ENCODE data around the gene SYNE1.
"Not testable (repeated sequence)": the region's sequence is repeated elsewhere in the genome, so short reads cannot be mapped to it uniquely, and the experiment has no call there.

The SYNE1 gene

GRCh38 chr6:152490971-152491378, 146.2 kb downstream of the SYNE1 start:
- DNase-seq (ENCODE audit: low read depth in 2 of 2) = not testable (repeated sequence)

GRCh38 chr6:152484806-152485205, 152.4 kb downstream of the SYNE1 start:
- DNase-seq (ENCODE audit: low read depth in 2 of 2) = no peak

GRCh38 chr6:152482289-152482688, 154.9 kb downstream of the SYNE1 start:
- DNase-seq (ENCODE audit: low read depth in 2 of 2) = no peak

GRCh38 chr6:152478377-152479010, 158.7 kb downstream of the SYNE1 start:
- DNase-seq (ENCODE audit: low read depth in 2 of 2) = no peak

DNA sequence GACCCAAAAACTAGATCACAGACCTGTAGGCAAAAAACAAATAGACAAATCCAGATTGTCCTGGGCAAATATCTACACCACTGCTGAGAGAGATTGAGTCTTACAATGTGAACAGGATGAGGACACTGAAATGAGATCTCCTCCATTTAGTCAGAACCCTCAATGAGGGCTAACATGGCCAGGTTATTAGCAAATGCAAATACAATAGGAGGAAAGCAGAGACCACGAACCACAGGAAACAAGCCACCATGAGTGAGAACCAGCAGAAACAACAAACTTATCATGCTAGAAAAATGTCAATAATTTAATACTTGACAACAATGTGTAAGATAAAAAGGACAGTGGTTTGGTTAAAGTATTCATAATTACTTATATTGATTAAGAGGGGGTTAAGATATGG, 162.8 kb downstream of the SYNE1 start:
- DNase-seq (ENCODE audit: low read depth in 2 of 2) = no peak

GRCh38 chr6:152472325-152472724, 164.8 kb downstream of the SYNE1 start:
- no peak for DNase-seq (ENCODE audit: low read depth in 2 of 2)

- no peak for DNase-seq (ENCODE audit: low read depth in 2 of 2)
Measured at GRCh38 chr6:152471456-152472265, 165.5 kb downstream of the SYNE1 start.

DNA sequence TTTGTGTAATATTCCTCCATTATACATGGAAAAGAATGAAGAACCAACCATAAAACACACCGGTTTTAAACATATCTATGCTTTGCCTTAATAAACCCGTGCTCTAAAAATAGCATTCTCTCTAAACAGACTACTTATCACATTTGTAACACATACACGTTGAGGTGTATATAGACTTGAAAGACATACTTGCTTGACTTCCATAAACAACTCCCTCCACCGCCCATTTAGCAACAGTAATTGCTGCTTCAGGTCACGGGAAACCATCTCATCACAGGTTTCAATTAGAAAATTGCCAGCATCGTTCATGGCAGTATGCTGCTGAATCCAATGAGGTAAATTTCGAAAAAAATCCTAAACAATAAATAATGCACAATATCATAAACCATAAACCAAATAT, 174.0 kb downstream of the SYNE1 start:
- no peak for DNase-seq (ENCODE audit: low read depth in 2 of 2)

DNA sequence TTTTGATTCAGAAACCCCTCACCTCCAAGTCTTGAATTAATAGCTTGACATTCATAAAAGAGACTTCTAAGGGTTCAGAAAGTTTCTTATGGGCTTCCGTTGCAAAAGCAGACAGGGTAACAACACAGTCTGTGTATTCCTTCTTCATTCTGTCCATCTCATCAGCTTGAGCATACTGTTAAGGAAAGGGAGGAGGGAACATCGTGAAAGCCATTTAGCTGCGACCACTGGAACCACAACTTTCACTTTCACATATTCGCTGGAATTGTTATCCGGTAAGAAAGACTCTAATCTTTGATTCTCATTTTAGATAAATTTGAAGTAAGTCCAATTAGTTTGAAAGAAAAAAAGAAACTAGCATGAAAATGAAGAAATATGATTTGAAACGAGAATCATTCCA, 174.4 kb downstream of the SYNE1 start:
- no peak for DNase-seq (ENCODE audit: low read depth in 2 of 2)

DNA sequence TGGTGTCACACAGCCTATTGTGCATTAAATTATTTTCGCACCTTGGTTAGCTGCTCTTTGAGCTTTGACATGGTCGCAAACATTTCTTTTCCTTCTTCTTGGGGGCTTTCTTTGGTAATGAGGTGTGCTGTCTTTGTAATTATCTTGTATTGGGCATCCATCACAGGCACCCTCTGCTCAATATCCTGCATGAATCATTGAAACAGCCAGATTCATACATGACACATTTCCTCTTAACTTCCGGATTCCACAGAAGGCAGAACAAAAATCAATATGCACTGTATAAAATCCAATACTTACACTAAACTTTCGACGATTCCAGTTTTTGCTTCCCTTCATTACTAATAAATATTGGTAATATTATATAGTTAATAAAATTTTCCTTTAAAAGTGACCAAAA, 175.6 kb downstream of the SYNE1 start:
- no peak for DNase-seq (ENCODE audit: low read depth in 2 of 2)

- no peak for DNase-seq (ENCODE audit: low read depth in 2 of 2)
Measured at GRCh38 chr6:152458648-152459644, 178.2 kb downstream of the SYNE1 start.

DNA sequence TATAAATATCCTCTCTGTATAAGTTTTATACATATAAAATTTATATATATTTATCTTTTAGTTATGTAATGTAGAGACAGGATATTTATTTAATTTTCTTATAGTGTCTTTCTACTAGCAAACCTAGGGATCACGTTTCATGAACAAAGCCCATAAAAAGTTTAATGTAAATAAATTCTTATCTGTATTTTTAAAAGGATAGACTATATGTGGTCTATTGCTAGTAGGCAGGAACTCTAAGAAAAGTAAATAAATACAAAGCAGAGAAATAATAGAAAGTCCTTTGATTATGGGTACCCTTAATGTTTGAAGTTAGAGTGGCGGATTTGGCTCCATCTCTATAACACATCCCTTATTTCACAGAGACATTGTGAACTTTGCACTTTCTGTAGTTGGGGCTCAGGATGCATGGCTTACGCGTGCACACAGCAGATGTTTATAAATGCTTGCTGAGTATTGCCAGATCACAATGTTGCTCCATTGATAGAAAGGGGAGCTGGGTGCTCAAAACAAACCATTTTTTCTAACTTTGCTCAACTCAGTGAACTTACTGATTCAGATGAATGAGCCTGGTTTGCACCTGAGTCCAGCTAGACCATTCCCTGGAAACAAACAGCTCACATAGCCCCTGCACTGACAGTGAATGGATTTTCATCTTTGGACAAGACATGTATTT, 179.1 kb downstream of the SYNE1 start:
- no peak for DNase-seq (ENCODE audit: low read depth in 2 of 2)

- DNase-seq (ENCODE audit: low read depth in 2 of 2) = no peak
Measured at GRCh38 chr6:152454003-152454402, 183.2 kb downstream of the SYNE1 start.

GRCh38 chr6:152453421-152453820, 183.7 kb downstream of the SYNE1 start:
- DNase-seq (ENCODE audit: low read depth in 2 of 2) = no peak

DNA sequence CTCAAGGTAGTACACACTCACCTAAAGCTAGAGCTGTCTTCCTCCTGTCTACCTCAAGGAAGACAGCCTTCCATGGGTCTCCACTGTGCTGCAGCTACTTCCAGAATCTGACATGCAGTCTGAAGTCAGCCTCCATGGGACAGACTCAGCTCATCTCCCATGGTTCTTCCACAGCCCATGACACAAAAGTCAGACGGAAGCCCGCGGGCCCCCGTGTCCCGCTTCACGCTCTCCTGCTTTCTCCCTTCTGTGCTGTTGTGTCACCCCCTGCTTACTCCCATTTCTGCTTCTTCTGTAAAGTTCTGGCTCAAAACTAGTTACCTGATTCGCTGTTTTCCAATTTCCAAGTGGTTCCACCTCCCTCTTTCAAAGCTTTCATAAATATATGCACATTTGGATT, 184.5 kb downstream of the SYNE1 start:
- no peak for DNase-seq (ENCODE audit: low read depth in 2 of 2)

DNA sequence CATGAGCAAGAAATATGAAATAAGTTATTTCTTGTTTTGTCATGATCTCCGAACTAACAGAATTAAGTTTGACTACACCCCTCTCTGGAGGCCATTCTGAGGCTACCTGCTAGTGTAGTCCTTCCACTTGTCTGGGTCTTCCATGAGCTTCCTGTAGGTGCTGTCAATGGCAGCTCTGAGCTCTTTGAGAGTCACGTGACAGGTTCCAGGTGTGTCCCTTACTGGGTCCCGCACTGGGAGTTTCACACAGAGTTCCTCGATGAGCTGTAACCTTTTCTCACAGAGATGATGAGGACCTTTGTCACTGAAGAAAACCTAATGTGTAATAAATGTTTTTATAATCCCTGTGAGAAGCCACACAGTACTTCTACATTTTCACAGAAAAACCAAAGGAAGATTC, 186.6 kb downstream of the SYNE1 start:
- no peak for DNase-seq (ENCODE audit: low read depth in 2 of 2)

GRCh38 chr6:152441902-152442301, 195.3 kb downstream of the SYNE1 start:
- no peak for DNase-seq (ENCODE audit: low read depth in 2 of 2)

GRCh38 chr6:152435816-152436215, 201.3 kb downstream of the SYNE1 start:
- DNase-seq (ENCODE audit: low read depth in 2 of 2) = no peak

GRCh38 chr6:152432758-152433157, 204.4 kb downstream of the SYNE1 start:
- DNase-seq (ENCODE audit: low read depth in 2 of 2) = no peak

DNA sequence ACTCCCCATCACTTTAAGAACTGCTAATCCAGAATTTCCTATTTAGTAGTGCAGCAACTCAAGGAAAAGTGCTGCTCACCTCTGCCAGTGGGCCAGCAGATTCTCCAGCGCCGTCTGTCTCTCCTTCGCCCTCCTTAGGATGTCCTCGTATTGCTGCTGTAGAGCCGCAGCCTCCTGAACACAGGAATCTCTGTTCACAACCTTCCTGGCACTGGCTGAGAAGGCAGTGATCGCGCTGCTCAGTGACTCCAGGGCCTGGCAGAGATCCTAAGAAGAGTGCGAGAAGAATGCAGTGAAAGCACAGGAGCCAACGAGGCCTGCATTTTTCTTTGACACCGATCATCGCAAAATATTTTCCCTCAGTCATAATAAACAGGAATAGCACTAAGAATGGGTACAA, 209.0 kb downstream of the SYNE1 start:
- DNase-seq (ENCODE audit: low read depth in 2 of 2) = no peak

GRCh38 chr6:152426276-152426675, 210.9 kb downstream of the SYNE1 start:
- DNase-seq (ENCODE audit: low read depth in 2 of 2) = no peak
